Measurements from ENCODE around the gene BBS1. TPM values are rescaled to one million over a fixed set of nuclear protein-coding genes. Genes with fewer than 3 reads are reported as not detected.
A peak's percentile ranks its signal among the peaks of the same experiment; 100 is the strongest.
"Not testable (repeated sequence)": the region's sequence is repeated elsewhere in the genome, so short reads cannot be mapped to it uniquely, and the experiment has no call there.

Gene BBS1
- total RNA-seq (2014; rRNA removed; shearing (Covaris generic)): 39.7 and 41.4 TPM in 2 replicates

DNA sequence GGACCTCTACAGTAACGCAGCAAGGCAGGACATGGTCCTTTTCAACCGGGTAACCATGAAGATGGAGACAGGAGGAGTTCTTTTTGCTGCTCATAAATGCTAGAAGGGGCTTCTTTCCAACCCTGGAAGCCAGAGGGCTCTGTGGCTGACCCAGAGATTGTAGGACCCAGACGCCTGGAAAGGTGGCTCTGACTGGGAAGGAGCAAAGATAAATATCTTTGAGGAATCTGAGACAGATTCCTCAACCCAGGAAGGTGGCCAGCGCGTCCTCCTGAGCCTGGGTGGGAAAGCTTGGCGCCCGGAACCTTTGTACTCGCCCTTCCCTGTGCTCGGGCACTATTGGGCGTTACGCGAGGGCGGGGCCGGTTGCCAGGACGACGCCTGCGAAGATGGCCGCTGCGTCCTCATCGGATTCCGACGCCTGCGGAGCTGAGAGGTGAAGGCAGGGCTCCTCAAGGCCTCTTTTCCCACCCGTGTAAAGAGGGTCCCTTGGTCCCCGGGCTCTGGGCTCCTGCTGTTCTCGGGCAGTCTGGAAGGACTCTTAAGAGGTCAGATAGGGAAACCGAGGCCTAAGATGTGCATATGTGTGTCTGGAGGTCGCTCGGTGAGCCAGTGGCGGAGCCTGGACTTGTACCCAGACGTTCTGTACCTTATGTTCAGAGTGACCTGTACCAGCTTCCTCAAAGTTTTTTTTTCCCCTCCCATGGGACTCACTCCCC is at the start of gene BBS1:
Gene BBS1 (plus strand): TSS at position 365 of the 719 bp plus-strand sequence. CDS start 25 bp downstream, at position 390.
- peak; percentile 91 for DNase-seq (ENCODE audit: low spot score)

DNA sequence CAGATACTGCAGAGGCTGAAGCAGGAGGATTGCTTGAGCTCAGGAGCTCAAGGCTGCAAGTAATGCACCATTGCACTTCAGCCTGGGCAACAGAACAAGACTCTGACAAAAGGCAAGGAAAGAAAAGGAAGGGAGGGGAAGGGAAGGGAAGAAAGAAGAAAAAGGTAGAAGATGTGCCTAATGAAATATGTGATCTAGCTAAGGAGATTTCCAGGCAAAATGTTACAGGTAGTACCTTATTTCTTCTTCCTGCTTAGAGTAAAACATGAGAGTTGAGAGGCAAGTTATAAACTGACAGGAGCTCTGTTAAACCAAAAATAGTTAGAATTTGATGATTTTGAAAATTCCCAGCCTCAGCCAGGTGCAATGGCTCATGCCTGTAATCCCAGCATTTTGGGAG is 48.4 kb upstream of the BBS1 start:
- DNase-seq (ENCODE audit: low spot score): no peak

DNA sequence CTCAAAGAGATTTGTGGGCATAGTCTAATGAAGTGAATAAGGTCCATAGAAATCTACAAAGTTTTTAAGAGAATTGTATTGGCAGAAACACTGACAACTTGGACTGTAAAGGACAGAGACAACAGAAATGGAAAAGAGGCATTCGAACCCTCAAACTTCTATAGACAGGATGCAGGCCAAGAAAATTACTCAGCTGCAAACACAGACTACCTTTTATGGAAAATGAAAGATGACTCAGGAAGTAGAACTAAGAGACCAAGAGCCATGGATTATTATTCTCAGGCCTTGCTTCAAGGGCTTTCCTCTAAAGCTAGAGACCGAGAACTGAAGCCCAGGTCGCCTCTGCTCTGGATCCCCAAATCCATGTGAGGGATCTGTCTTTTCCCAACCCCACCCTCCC is 47.5 kb upstream of the BBS1 start:
- DNase-seq (ENCODE audit: low spot score): no peak

DNA sequence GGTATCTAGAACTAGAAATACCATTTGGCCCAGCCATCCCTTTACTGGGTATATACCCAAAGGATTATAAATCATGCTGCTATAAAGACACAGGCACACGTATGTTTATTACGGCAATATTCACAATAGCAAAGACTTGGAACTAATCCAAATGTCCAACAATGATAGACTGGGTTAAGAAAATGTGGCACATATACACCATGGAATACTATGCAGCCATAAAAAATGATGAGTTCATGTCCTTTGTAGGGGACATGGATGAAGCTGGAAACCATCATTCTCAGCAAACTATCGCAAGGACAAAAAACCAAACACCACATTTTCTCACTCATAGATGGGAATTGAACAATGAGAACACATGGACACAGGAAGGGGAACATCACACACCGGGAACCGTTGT is 46.3 kb upstream of the BBS1 start:
- not testable (repeated sequence) for DNase-seq (ENCODE audit: low spot score)

DNA sequence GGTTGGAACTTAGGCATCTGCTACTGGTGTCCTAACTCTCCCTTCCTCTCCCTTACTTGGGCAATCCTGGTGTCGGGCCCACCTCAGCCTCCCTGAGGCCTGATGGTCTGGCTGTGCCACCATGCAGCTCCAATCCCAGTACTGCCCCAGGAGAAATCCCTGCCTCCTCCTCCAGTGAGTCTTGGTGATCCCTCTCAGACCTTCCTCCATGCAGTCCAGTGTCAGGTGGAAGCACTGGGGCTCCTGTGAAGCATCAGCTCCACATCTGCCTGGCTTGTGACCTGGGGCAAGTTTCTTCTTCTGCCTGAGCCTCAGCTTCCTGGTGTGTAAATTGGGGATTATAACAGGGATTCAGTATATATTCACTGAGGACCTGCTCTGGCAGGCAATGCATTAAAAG is 45.5 kb upstream of the BBS1 start:
- no peak for DNase-seq (ENCODE audit: low spot score)

DNA sequence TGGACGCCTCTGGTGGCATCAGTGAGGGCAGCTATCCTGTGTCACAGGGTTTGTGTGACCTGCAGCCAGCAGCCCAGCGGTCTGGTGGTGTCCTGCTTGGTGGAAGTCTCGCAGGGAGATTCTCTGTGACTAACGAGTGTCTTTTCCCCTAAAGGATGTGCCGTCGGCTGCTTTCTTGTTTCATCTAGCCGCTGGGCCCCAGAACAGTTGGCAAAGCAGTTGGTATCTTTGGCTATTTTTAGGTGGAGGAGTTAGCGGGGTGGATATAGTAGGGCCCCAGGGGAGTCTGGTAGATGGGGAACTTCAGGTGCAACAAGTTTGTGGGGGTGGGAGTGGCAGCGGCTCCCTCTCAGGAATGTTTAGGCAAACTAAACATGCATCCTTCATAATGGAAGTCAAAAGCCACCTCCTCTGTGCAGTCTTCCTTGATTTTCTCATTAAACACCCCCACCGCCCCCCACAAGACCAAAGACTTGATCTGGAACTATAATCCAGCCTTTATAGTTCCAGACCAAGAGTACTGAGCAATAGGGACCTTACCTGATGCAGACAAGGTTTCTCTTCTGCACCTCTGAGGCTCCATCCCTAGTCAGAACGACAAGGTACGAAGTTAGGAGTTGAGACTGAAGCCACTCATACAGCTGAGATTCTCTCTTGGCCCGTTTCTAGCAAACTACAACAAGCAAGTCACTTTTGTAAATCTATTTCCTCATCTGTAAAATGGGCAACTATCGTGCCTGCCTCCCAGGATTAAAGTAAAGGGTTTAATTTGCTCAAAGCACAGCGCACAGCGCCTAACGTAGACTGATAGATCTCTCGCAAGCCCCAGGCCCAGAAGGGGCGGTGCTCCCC is 44.8 kb upstream of the BBS1 start:
- DNase-seq (ENCODE audit: low spot score): no peak

DNA sequence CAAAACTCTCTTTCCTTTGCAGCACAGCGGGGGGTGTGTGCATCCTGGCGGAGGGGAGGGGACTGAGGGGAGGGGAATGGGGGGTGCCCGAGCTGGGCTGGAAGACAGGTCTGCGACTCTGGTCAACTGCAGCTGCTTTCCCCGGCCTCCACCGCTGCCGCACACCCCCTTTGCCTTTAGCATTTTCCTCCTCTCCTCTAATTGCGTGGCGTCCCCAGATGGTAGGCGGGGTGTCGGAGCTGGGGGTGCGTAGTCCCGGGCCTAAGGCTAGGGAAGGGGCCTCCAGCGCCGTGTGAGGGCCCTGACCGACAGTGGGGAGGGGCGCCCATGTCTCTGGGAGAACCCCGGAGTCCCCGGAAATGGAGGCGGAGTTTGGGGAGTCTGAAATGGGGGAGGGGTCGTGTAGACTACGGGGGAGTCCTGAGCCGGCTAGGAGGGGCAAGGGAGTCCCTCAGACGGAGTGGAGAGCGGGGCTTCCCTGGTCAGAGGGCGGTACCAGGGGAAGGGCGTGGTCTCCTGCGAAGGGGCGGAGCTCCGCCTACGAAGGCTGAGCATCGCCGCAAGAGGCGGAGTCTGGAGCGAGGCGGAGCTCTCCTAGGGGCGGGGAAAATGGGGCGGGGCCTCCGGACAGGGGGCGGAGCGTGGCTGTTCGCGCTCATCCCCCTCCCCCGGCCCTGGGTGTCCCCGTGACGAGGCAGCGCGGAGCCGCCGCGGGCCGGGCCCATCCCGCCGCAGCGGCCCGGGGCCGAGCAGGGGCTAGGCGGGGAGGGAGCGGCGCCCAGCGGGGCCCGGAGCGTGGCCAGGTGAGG is 44.0 kb upstream of the BBS1 start, which contains the start of gene PELI3:
Gene PELI3 (plus strand): TSS at position 681 of the 809 bp plus-strand sequence. CDS start 1,224 bp downstream, outside the sequence.
- DNase-seq (ENCODE audit: low spot score): peak; percentile 96

DNA sequence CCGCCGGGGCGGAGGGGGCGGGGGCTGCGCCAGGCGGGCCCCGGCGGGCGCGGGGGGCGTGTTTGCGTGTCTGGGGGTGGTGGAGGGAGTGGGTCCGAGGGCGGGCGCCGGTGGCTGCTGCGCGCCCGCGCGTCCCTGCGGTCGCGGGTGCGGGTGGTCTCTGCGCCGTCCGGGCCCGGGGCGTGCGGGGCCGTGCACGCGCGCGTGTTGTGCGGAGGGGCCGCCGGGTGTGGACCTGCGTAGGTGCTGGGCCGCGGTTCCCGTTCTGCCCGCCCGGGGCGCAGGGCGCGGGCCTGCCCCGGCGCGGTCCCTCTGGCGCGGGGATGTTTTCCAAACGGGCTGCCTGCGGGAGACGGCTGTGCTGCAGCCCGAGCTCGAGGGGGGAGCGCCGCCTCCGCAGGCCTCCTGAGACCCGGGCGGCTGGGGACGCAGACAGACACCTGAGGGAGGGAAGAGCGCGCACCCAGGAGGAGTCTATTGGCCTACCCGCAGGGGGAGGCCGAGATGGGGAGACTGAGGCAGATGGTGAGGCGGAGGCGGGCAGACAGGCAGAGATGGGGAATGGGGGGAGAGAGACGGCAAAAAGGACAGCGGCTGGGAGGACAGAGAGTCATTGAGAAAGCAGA is 43.3 kb upstream of the BBS1 start:
- no peak for DNase-seq (ENCODE audit: low spot score)

DNA sequence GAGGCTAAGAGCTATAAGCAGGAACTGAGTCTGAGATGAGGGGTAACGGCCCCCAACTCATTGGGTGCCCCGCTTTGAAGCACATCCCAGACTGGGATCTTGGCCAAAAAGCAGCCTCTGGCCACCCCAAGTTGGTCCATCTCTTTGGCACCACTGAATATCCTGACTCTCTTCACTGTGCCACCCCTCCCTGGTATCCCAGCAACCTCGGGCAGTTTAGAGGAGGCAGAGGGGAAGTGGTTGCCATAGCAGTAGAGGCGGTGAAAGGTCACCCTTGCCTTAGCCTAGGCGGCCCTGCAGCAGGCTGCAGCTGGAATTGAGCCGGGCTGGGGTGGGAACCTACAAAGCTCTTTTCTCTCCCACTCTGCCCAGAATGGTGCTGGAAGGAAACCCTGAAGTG is 42.7 kb upstream of the BBS1 start:
- peak; percentile 89 for DNase-seq (ENCODE audit: low spot score)

DNA sequence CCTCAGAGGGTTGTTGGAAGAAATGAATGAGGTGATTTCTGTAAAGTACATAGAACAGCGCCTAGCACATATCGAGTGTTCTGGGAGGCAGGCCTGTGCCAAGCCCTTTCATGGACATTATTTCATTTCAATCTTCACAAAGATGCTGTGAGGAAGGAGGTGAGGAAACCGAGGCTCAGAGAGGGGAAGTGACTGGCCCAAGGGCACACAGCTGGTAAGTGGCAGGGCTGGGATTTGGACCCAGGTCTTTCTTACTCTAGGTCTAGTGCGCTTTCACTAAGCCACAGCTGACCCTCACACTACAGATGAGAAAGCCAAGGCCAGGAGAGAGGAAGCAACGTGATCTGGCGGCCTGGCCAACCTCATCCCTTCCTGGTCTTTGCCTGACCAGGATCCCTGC is 41.7 kb upstream of the BBS1 start:
- no peak for DNase-seq (ENCODE audit: low spot score)

DNA sequence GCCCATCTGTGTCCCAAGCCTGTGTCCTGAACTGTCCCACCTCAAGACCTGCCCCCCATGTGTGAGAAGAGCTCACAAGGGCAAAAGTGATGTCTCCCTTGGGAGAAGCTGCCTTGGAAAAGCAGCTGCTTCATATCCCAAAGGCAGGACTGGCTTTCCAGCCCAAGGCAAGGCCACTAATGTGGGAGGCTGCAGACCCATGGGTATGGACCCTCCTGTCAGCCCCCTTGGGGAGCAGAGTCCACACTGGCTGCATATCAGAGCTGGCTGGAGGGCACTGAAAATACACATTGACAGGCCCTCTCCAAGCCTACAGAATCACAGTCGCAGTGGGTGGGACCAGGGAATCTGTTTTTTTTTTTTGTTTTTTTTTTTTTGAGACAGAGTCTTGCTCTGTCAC is 41.0 kb upstream of the BBS1 start:
- DNase-seq (ENCODE audit: low spot score): no peak

DNA sequence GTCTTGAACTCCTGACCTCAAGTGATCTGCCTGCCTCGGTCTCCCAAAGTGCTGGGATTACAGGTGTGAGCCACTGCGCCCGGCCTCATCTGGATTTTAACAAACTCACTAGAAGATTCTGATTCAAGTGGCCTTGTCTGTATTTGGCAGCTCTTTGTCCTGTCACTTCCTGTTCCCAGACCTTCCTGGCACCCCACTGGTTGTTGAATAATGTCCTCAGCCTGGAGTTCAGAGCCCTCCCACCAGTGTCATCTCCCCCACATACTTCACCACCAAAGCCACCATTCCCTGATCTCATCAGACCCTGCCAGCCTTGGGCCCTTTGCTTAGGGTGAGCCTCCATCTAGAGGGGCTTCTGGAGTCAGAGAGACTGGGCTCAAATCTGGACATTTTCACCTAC is 40.4 kb upstream of the BBS1 start:
- no peak for DNase-seq (ENCODE audit: low spot score)

DNA sequence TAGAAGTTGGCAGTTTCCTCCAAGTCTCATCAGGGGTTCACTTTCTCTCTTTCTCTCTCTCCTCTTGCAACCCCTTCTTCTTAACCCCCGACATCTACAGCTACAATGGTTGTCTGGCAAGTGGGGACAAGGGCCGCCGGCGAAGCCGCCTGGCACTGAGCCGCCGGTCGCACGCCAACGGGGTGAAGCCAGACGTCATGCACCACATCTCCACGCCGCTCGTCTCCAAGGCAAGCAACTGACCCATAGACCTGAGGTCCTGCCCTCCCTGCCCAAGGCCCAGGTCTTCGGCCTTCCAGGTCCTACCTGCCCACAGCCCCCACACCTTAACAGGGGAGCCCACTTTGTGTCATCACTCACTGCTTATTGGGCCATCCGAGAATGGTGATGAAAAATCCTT is 39.3 kb upstream of the BBS1 start:
- DNase-seq (ENCODE audit: low spot score): no peak

DNA sequence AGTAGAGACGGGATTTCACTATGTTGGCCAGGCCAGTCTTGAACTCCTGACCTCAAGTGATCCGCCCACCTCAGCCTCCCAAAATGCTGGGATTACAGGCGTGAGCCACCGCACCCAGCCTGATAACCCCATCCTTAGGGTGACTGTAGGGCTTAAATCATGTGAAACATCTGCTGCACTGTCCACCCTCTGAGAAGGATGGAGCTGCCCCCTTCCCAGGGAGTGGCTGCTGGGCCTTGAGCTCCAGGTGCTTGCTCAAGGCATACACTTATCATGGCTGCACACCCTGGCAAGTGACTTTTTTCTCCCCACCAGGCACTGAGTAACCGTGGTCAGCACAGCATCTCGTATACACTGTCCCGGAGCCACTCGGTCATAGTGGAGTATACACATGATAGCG is 38.4 kb upstream of the BBS1 start:
- no peak for DNase-seq (ENCODE audit: low spot score)

DNA sequence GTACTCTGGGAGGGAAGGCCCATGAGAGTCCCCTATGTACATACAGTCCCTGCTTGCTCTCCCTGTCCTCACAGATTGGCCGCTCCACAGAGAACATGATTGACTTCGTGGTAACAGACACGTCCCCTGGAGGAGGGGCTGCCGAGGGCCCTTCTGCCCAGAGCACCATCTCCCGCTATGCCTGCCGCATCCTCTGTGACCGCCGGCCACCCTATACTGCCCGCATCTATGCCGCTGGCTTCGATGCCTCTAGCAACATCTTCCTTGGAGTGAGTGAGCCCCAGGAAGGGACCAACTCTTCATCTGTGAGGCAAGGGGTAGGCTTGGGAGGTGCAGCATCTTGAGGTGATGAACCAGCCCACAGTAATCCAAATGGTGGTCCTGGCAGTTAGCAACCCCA is 37.3 kb upstream of the BBS1 start:
- DNase-seq (ENCODE audit: low spot score): no peak

DNA sequence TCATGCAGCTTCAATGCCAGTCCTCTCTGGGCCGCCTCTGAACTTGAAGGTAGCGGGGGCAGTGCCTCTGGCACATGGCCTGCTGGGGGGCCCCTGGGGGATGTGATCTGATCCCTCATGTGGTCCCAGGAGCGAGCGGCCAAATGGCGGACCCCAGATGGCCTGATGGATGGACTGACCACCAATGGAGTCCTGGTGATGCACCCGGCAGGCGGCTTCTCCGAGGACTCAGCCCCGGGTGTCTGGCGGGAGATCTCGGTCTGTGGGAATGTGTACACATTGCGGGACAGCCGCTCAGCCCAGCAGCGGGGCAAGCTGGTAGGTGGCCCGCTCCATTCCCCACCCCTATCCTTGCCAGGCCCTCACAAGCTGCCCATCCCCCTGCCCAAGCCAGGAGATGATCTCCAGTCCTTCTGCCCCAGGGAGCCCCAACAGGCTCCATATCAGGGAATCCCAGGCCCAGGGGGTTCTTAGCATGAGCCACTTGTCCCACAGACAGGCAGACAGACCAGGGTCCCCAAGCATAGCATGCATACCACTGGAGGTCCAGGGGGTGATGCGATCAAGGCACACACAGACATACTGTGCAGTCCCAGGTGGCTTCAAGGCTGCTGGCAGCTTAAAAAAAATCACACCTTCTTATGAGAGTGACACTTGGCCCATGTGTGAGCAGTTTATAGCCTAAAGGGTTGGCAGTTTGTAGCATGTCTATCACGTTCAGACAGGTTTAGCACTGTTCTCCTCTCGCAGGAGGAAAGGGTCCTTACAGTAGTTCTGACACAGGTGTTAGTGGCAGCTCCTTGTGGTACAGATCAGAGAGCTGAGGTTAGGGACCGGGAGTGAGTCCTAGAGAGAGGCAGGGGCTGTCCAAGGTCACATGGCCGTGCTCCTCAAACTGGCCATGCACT is 36.6 kb upstream of the BBS1 start:
- DNase-seq (ENCODE audit: low spot score): no peak

DNA sequence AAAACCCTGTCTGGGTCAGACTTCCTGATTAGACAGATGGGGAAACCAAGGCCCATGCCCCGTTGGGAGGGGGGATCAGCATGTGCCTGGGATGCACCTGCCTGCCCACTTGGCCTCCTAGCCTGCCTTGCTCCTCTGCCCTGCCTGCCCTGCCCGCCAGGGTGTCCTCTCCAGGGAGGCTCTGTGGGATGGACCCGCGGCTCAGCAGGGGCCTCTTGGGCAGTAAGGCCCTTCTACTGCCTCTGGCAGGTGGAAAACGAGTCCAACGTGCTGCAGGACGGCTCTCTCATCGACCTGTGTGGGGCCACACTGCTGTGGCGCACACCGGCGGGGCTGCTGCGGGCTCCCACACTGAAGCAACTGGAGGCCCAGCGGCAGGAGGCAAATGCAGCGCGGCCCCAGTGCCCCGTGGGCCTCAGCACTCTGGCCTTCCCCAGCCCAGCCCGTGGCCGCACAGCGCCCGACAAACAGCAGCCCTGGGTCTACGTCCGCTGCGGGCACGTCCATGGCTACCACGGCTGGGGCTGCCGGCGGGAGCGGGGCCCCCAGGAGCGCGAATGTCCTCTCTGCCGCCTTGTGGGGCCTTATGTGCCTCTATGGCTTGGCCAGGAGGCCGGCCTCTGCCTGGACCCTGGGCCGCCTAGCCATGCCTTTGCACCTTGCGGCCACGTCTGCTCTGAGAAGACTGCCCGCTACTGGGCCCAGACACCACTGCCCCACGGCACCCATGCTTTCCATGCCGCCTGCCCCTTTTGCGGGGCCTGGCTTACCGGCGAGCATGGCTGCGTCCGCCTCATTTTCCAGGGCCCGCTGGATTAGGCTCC is 34.9 kb upstream of the BBS1 start:
- no peak for DNase-seq (ENCODE audit: low spot score)

DNA sequence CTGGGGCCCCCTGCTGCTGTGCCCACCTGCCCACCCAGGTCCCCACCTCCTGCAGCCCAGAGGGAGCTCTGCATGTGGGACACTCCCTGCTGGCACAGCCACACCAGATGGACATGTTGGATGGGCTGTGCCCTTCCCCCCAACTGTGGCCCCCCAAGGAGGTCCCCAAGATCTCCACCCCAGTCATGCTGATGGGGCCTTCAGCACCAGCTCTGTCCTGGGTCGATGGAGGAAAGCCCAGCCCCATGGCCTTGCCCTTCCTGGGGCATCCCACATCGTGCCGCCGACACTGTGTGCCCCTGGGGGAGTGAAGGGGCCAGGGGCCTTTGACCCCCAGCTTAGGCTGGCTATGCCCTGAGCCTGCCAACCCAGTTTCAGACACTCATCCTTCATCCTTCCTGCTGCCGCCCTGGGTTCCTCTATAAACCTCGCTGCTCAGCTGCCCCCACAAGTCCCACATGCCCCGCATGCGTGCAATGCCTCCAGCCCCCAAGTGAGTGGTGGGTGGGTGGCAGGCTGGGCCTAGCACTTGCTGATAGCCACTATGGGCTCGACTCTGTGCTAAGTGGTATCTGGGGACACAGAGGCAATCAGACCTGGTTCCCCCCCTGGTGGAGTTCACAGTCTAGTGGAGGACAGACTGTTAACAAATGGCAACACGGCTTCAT is 34.1 kb upstream of the BBS1 start:
- DNase-seq (ENCODE audit: low spot score): no peak

DNA sequence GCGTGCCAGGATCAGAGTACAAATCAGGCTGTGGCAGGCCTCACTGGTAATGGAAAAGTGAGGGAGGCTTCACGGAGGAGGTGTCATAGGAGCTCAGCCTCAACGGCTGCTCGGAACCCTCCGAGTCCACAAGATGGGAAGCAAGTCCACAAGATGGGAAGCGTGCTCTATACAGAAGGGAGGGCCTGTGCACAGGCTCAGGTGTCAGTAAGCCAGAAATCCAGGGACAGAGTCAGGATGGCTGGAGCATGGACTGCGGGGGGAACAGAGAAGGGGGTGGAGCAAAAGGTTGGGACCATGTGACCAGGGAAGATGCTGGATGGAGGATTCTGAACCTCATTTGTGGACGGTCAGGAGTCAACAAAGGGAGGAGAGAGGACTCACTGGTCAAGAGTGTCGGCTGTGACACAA is 33.6 kb upstream of the BBS1 start:
- DNase-seq (ENCODE audit: low spot score): no peak

Data from HT-29 (cell line).